GM12874 (cell line): ENCODE data around the gene KIAA2012.

Experiments used
- CTCF ChIP-seq: IDR thresholded peaks from 2 replicates; pipeline ENCODE4 v1.5.1; 2011; ENCODE audit warnings: low read depth, mild to moderate bottlenecking, control low read depth, low read length, moderate library complexity; ENCODE audit not compliant: insufficient read depth

Gene KIAA2012

GRCh38 chr2:202169131-202169530, 96.1 kb downstream of the KIAA2012 start:
- TF ChIP-seq CTCF, result no peak

GRCh38 chr2:202169832-202170424, 96.9 kb downstream of the KIAA2012 start:
- TF ChIP-seq CTCF, result no peak

GRCh38 chr2:202171241-202171825, 98.3 kb downstream of the KIAA2012 start:
- no peak for TF ChIP-seq CTCF

- no peak for TF ChIP-seq CTCF
Observed at GRCh38 chr2:202172439-202173211, 99.6 kb downstream of the KIAA2012 start.

GRCh38 chr2:202178346-202178958, 105.4 kb downstream of the KIAA2012 start:
- TF ChIP-seq CTCF, result peak; percentile 67; the same call in 1 of the 2 replicates

- TF ChIP-seq CTCF, result no peak
Observed at GRCh38 chr2:202184557-202184956, 111.5 kb downstream of the KIAA2012 start.

GRCh38 chr2:202185156-202185555, 112.1 kb downstream of the KIAA2012 start:
- no peak for TF ChIP-seq CTCF
